Endodermal cell (in vitro differentiated cells): ENCODE data around the gene PTPRK. TPM values are rescaled to one million over a fixed set of nuclear protein-coding genes. Genes with fewer than 3 reads are reported as not detected.

ENCODE experiments used
- DNase-seq: peaks from one replicate; pipeline ENCODE4 v3.0.0-alpha.2; 2017
- H3K27ac ChIP-seq: 2 replicates; pipeline ENCODE4 v1.5.1; 2013; ENCODE audit warnings: mild to moderate bottlenecking, low read depth, low read length, moderate library complexity
- H3K27me3 ChIP-seq: 2 replicates; pipeline ENCODE4 v1.6.1; 2013; ENCODE audit warnings: mild to moderate bottlenecking, low read length, moderate library complexity; ENCODE audit not compliant: insufficient read depth, control insufficient read depth, poor library complexity, severe bottlenecking
- H3K36me3 ChIP-seq: 2 replicates; pipeline ENCODE4 v1.7.0; 2013; ENCODE audit warnings: mild to moderate bottlenecking, low read length, moderate library complexity; ENCODE audit not compliant: control insufficient read depth, insufficient read depth
- H3K4me1 ChIP-seq: one replicate; pipeline ENCODE4 v1.7.0; 2013; ENCODE audit warnings: low read length; ENCODE audit not compliant: control insufficient read depth, insufficient read depth
- H3K4me3 ChIP-seq: 2 replicates; pipeline ENCODE4 v1.5.1; 2013; ENCODE audit warnings: mild to moderate bottlenecking, low read length, moderate library complexity
- H3K9ac ChIP-seq: 2 replicates; pipeline ENCODE4 v1.6.1; 2013; ENCODE audit warnings: mild to moderate bottlenecking, low read length, moderate library complexity; ENCODE audit not compliant: poor library complexity, severe bottlenecking; ENCODE audit errors: extremely low read depth
- H3K9me3 ChIP-seq: 2 replicates; pipeline ENCODE4 v1.6.1; 2013; ENCODE audit warnings: mild to moderate bottlenecking, low read length, moderate library complexity; ENCODE audit not compliant: control insufficient read depth
- H3K27ac Mint-ChIP-seq: 2 replicates; pipeline ENCODE4 v1.8.0; 2020; ENCODE audit warnings: mixed read lengths
- H3K27me3 Mint-ChIP-seq: 2 replicates; pipeline ENCODE4 v1.8.0; 2021; ENCODE audit warnings: mild to moderate bottlenecking, mixed read lengths; ENCODE audit not compliant: insufficient read depth
- H3K36me3 Mint-ChIP-seq: 2 replicates; pipeline ENCODE4 v1.8.0; 2020; ENCODE audit warnings: low read depth, mixed read lengths
- H3K4me1 Mint-ChIP-seq: 2 replicates; pipeline ENCODE4 v1.8.0; 2020; ENCODE audit warnings: mixed read lengths
- H3K4me3 Mint-ChIP-seq: 2 replicates; pipeline ENCODE4 v1.8.0; 2020; ENCODE audit warnings: mild to moderate bottlenecking, moderate library complexity, mixed read lengths
- H3K9me3 Mint-ChIP-seq: 2 replicates; pipeline ENCODE4 v1.8.0; 2020; ENCODE audit warnings: mild to moderate bottlenecking, mixed read lengths
- CTCF ChIP-seq: fragments of 200-600 bp; sonication (generic); conservative IDR thresholded peaks from 2 replicates; pipeline ENCODE4 v1.5.0; 2021; ENCODE audit warnings: antibody characterized with exemption, mild to moderate bottlenecking
- WGBS, 2 experiments: methylation state at CpG; one replicate each; pipeline versions ENCODE4 v1.1.5 to v1.1.7; 2013; ENCODE audit warnings: missing lambda C conversion rate in 2 of 2, mixed read lengths in 1 of 2; ENCODE audit not compliant: insufficient coverage in 1 of 2, insufficient read length in 1 of 2; 5-methylcytosine and 5-hydroxymethylcytosine counted together
- total RNA-seq, 2 donors: library from RNA; stranded (reverse); fragmentation: NEBNext Ultra II Directional in 1 of 2; extraction: Animal tissue kit (Norgen Biotek cat#: 25700) in 1 of 2; gene quantifications; 2 replicates in 1 of 2; 3 replicates in 1 of 2; pipeline ENCODE4 v1.2.1, GENCODE V29; 2021

The PTPRK gene
- total RNA-seq, 2 donors from 2014 or later: 46.4 to 57.6 TPM

GRCh38 chr6:128063850-128064539, 456.4 kb downstream of the PTPRK start:
- no peak for DNase-seq
- Histone ChIP-seq H3K9ac (no peak overlapping the region), H3K4me3 (no peak overlapping the region), H3K27ac (no peak overlapping the region), H3K9me3 (no peaks in the 10 kb centered on the region), H3K36me3 (peaks cover 1% of the 10 kb centered on the region), H3K4me1 (peaks cover 2% of the 10 kb centered on the region), H3K27me3 (no peaks in the 10 kb centered on the region)
- TF ChIP-seq CTCF: no peak
- H3K9me3 Mint-ChIP-seq: no peaks in the 10 kb centered on the region
- no peaks in the 10 kb centered on the region for H3K27me3 Mint-ChIP-seq
- WGBS, 2 experiments: 94 to 100% methylated on average over 1 to 3 of the region's 3 CpGs
- no peak overlapping the region for H3K27ac Mint-ChIP-seq
- no peak overlapping the region for H3K4me3 Mint-ChIP-seq
- no peaks in the 10 kb centered on the region for H3K36me3 Mint-ChIP-seq
- H3K4me1 Mint-ChIP-seq: peaks cover 14% of the 10 kb centered on the region

GRCh38 chr6:128062882-128063603, 457.4 kb downstream of the PTPRK start:
- H3K4me1 ChIP-seq: peaks cover 2% of the 10 kb centered on the region
- Mint-ChIP-seq H3K4me3 (no peak overlapping the region), H3K9me3 (no peaks in the 10 kb centered on the region), H3K27ac (no peak overlapping the region), H3K36me3 (no peaks in the 10 kb centered on the region), H3K27me3 (no peaks in the 10 kb centered on the region), H3K4me1 (peaks cover 14% of the 10 kb centered on the region)
- DNase-seq: no peak
- H3K4me3 ChIP-seq: no peak overlapping the region
- TF ChIP-seq CTCF: no peak
- H3K9me3 ChIP-seq: no peaks in the 10 kb centered on the region
- no peak overlapping the region for H3K27ac ChIP-seq
- H3K27me3 ChIP-seq: no peaks in the 10 kb centered on the region
- H3K9ac ChIP-seq: no peak overlapping the region
- H3K36me3 ChIP-seq: peaks cover 7% of the 10 kb centered on the region
- 96% methylated on average over 5 of the region's 5 CpGs; no CpG with 5 or more reads in 1 of the 2 experiments for WGBS, 2 experiments

- Mint-ChIP-seq H3K4me3 (no peak overlapping the region), H3K9me3 (no peaks in the 10 kb centered on the region), H3K4me1 (no peaks in the 10 kb centered on the region), H3K27me3 (no peaks in the 10 kb centered on the region), H3K27ac (no peak overlapping the region), H3K36me3 (peaks cover 7% of the 10 kb centered on the region)
- no peak overlapping the region for H3K4me3 ChIP-seq
- no peaks in the 10 kb centered on the region for H3K4me1 ChIP-seq
- no peak for TF ChIP-seq CTCF
- no peak overlapping the region for H3K27ac ChIP-seq
- H3K9ac ChIP-seq: no peak overlapping the region
- DNase-seq: no peak
- peaks cover 15% of the 10 kb centered on the region for H3K36me3 ChIP-seq
- H3K27me3 ChIP-seq: no peaks in the 10 kb centered on the region
- no peaks in the 10 kb centered on the region for H3K9me3 ChIP-seq
Measured at GRCh38 chr6:128057946-128058345, 462.5 kb downstream of the PTPRK start.
